SK-N-SH (cell line): Measurements from ENCODE around the gene GSTO2. TPM values are rescaled to one million over a fixed set of nuclear protein-coding genes. Genes with fewer than 3 reads are reported as not detected.

Experiments used
- CTCF ChIA-PET: fragments of 300-600, 350-600 bp; formaldehyde crosslinking; extraction: SDS; loops from one replicate; lab custom pipeline; 2021; lab: Yijun Ruan, JAX
- POLR2A ChIA-PET: fragments of 350-600 bp; sonication (Branson Sonifier 250); formaldehyde crosslinking; extraction: SDS; loops from one replicate; lab custom pipeline; 2020; ENCODE audit warnings: antibody characterized with exemption, inconsistent platforms; lab: Yijun Ruan, JAX
- DNase-seq: peaks from one replicate; pipeline ENCODE4 v3.0.0; 2012
- H2AFZ ChIP-seq: fragments of 200-600 bp; sonication (generic); 2 replicates; pipeline ENCODE4 v1.8.1; 2016; ENCODE audit warnings: antibody characterized with exemption, mild to moderate bottlenecking, low read depth
- H3F3A ChIP-seq: fragments of 200-600 bp; sonication (generic); replicated peaks from 2 replicates; pipeline ENCODE3; 2016; ENCODE audit warnings: antibody characterized with exemption, mild to moderate bottlenecking; ENCODE audit not compliant: insufficient read depth
- H3K27ac ChIP-seq, 2 experiments: fragments of 200-500 bp in 1 of 2; fragments of 200-600 bp in 1 of 2; sonication (Bioruptor generic) in 1 of 2; sonication (generic), shearing (Covaris generic) in 1 of 2; 2 replicates each; pipeline versions ENCODE4 v1.5.1 to v1.6.1; 2014 to 2016; ENCODE audit warnings: low read depth in 2 of 2, inconsistent platforms in 1 of 2, low read length in 1 of 2, mild to moderate bottlenecking in 1 of 2, mixed read lengths in 1 of 2
- H3K27me3 ChIP-seq: fragments of 200-600 bp; sonication (generic), shearing (Covaris generic); 2 replicates; pipeline ENCODE4 v1.6.1; 2016; ENCODE audit warnings: mixed run types; ENCODE audit not compliant: insufficient read depth
- H3K36me3 ChIP-seq, 2 experiments: fragments of 200-500 bp in 1 of 2; fragments of 200-600 bp in 1 of 2; sonication (Bioruptor generic) in 1 of 2; sonication (generic) in 1 of 2; replicated peaks in 1 of 2; 2 replicates each; pipeline versions ENCODE3 to v1.5.1; 2014 to 2016; ENCODE audit warnings: low read length in 1 of 2, mild to moderate bottlenecking in 1 of 2; ENCODE audit not compliant: insufficient read depth in 2 of 2, control insufficient read depth in 1 of 2
- H3K4me1 ChIP-seq, 2 experiments: fragments of 200-500 bp in 1 of 2; fragments of 200-600 bp in 1 of 2; sonication (Bioruptor generic) in 1 of 2; sonication (generic), shearing (Covaris generic) in 1 of 2; 2 replicates each; pipeline versions ENCODE4 v1.5.1 to v1.6.1; 2014 to 2016; ENCODE audit warnings: low read depth in 1 of 2, low read length in 1 of 2, mixed run types in 1 of 2; ENCODE audit not compliant: insufficient read depth in 2 of 2, control insufficient read depth in 1 of 2
- H3K4me2 ChIP-seq: fragments of 200-600 bp; sonication (generic), shearing (Covaris generic); 2 replicates; pipeline ENCODE4 v1.6.1; 2017; ENCODE audit warnings: mixed run types
- H3K4me3 ChIP-seq, 2 experiments: fragments of 200-500 bp in 1 of 2; fragments of 200-600 bp in 1 of 2; sonication (Bioruptor generic) in 1 of 2; sonication (generic), shearing (Covaris generic) in 1 of 2; 2 replicates each; pipeline versions ENCODE4 v1.5.1 to v1.8.1; 2014 to 2016; ENCODE audit warnings: low read depth in 2 of 2, inconsistent platforms in 1 of 2, low read length in 1 of 2, mild to moderate bottlenecking in 1 of 2, mixed read lengths in 1 of 2, moderate library complexity in 1 of 2
- H3K79me2 ChIP-seq: fragments of 200-600 bp; sonication (generic); 2 replicates; pipeline ENCODE4 v1.8.1; 2017; ENCODE audit warnings: mild to moderate bottlenecking; ENCODE audit not compliant: insufficient read depth
- H3K9ac ChIP-seq: fragments of 200-600 bp; sonication (generic); 2 replicates; pipeline ENCODE4 v1.6.1; 2017; ENCODE audit warnings: mixed run types
- H3K9me2 ChIP-seq: fragments of 200-600 bp; sonication (generic); 2 replicates; pipeline ENCODE4 v1.6.1; 2017; ENCODE audit warnings: mixed run types
- H3K9me3 ChIP-seq: fragments of 200-600 bp; sonication (generic); 2 replicates; pipeline ENCODE4 v1.6.1; 2017; ENCODE audit warnings: mixed run types, mild to moderate bottlenecking, moderate library complexity
- H4K20me1 ChIP-seq: fragments of 200-600 bp; sonication (generic); 2 replicates; pipeline ENCODE4 v1.6.1; 2017; ENCODE audit warnings: mild to moderate bottlenecking, mixed run types; ENCODE audit not compliant: insufficient read depth
- CTCF ChIP-seq: fragments of 200-600 bp; sonication (generic); IDR thresholded peaks from 2 replicates; pipeline ENCODE4 v1.6.1; 2017; ENCODE audit warnings: antibody characterized with exemption, mild to moderate bottlenecking, moderate library complexity
- EZH2phosphoT487 ChIP-seq: fragments of 200-600 bp; sonication (generic); IDR thresholded peaks from 2 replicates; pipeline ENCODE4 v1.6.1; 2017; ENCODE audit warnings: low read depth, mixed run types, mild to moderate bottlenecking, antibody characterized with exemption, moderate library complexity, borderline replicate concordance
- FOXM1 ChIP-seq: IDR thresholded peaks from 2 replicates; pipeline ENCODE4 v1.4.0; 2012; ENCODE audit warnings: low read depth, mild to moderate bottlenecking
- MAX ChIP-seq: IDR thresholded peaks from 2 replicates; pipeline ENCODE4 v1.4.0; 2012; ENCODE audit warnings: low read depth
- MXI1 ChIP-seq: IDR thresholded peaks from 2 replicates; pipeline ENCODE4 v1.6.1; 2012; ENCODE audit warnings: mild to moderate bottlenecking, low read depth, low read length, improper control_type of control experiment
- NFIC ChIP-seq: IDR thresholded peaks from 2 replicates; pipeline ENCODE4 v1.4.0; 2012; ENCODE audit warnings: borderline replicate concordance
- NRF1 ChIP-seq: IDR thresholded peaks from 2 replicates; pipeline ENCODE4 v1.6.1; 2012; ENCODE audit warnings: low read depth, mild to moderate bottlenecking, low read length
- RAD21 ChIP-seq: IDR thresholded peaks from 2 replicates; pipeline ENCODE4 v1.6.1; 2012; ENCODE audit warnings: mild to moderate bottlenecking, low read length
- SIN3A ChIP-seq: IDR thresholded peaks from 2 replicates; pipeline ENCODE4 v1.6.1; 2012; ENCODE audit warnings: low read depth, mild to moderate bottlenecking, low read length, moderate library complexity, borderline replicate concordance
- SMC3 ChIP-seq: IDR thresholded peaks from 2 replicates; pipeline ENCODE4 v1.6.1; 2012; ENCODE audit warnings: low read depth, low read length, improper control_type of control experiment
- ZBTB33 ChIP-seq: IDR thresholded peaks from 2 replicates; pipeline ENCODE4 v1.4.0; 2012; ENCODE audit warnings: low read depth, borderline replicate concordance
- WGBS: methylation state at CpG from one replicate; pipeline ENCODE4 v1.1.6; 2017; ENCODE audit warnings: low lambda C conversion rate; 5-methylcytosine and 5-hydroxymethylcytosine counted together
- polyA plus RNA-seq, 3 experiments: library from polyadenylated mRNA; depleted of rRNA; stranded (reverse); fragments of >200 nt; gene quantifications; 2 replicates each; pipeline ENCODE4 v1.2.3, GENCODE V29; 2012
- small RNA-seq, 7 experiments: library from RNA; depleted of rRNA; stranded (forward); fragments of <200 nt; gene quantifications; one replicate each; pipeline ENCODE3, GENCODE V24; 2012

The GSTO2 gene
- polyA plus RNA-seq, 1 of the 3 experiments (the other 2 are of a cell fraction) = 0.49 TPM

- H3K9me3 ChIP-seq = no peaks in the 10 kb centered on the region
- peak; percentile 9; the same call in 1 of the 2 replicates for TF ChIP-seq RAD21
- TF ChIP-seq EZH2phosphoT487 = no peak
- TF ChIP-seq ZBTB33 = no peak
- peak; percentile 89 for TF ChIP-seq MXI1
- TF ChIP-seq MAX = 0 out of 2 replicates have a peak, but pooled peaks have one; percentile 71
- 0 out of 2 replicates have a peak, but pooled peaks have one; percentile 5 for TF ChIP-seq SMC3
- TF ChIP-seq NRF1 = peak; percentile 28; the same call in 1 of the 2 replicates
- TF ChIP-seq FOXM1 = no peak
- TF ChIP-seq NFIC = no peak
- TF ChIP-seq SIN3A = peak; percentile 88; the same call in 1 of the 2 replicates
- peak; percentile 63 for TF ChIP-seq CTCF
- TF ChIP-seq, all 33 proteins: peak for 7
- Histone ChIP-seq H3K36me3 (no peaks in the 10 kb centered on the region), H3F3A (peaks cover 11% of the 10 kb centered on the region), H3K27ac (0 out of 4 replicates have a peak within 1 kb of the TSS, but pooled peaks of 1 of the 2 experiments have one; percentile 31), H3K79me2 (no peaks in the 10 kb centered on the region), H3K9me2 (no peaks in the 10 kb centered on the region), H3K9ac (peak within 1 kb of the TSS; percentile 52), H2AFZ (peak within 1 kb of the TSS; percentile 87), H3K4me2 (peak within 1 kb of the TSS; percentile 77), H3K4me3 (peak within 1 kb of the TSS; percentile 64 to 66), H3K4me1 (peaks cover 5 to 13% of the 10 kb centered on the region in 2 experiments; a peak in 3 of 4 replicates), H4K20me1 (no peaks in the 10 kb centered on the region), H3K27me3 (no peaks in the 10 kb centered on the region)
- POLR2A ChIA-PET = no interaction called here
- CTCF ChIA-PET = interaction anchor here (0.5 to 6.1 kb wide), 42 partner anchors 8 to 466 kb away, joined by 3 to 152 read pairs (median 4); partner anchors contain the start of gene ITPRIP
- WGBS = 8% methylated on average over 21 of the region's 43 CpGs
- peak; percentile 89 for DNase-seq
Observed at GRCh38 chr10:104353325-104354048, 84.5 kb downstream of the GSTO2 start, which contains the start of gene CFAP58. Gene CFAP58 (plus strand): TSS chr10:104353833. CDS start chr10:104353898, 65 bp downstream.

Small RNAs within 50 kb of the gene (small RNA-seq; reads per million reads assigned to genes)
- 0 reads per million in 7 experiments for gene MIR4482

Other genes starting within 250 kb of the GSTO2 start
- 0.06 and 0.12 TPM in 2 replicates for gene COL17A1, start 183.3 kb upstream of the GSTO2 start, polyA plus RNA-seq (2012; rRNA removed)
- 1.5 and 1.8 TPM in 2 replicates for gene SFR1, start 147.0 kb upstream of the GSTO2 start, polyA plus RNA-seq (2012; rRNA removed)
- gene CFAP43, start 36.8 kb upstream of the GSTO2 start, polyA plus RNA-seq (2012; rRNA removed) = 0.23 and 0.35 TPM in 2 replicates
- gene GSTO1, start 14.3 kb upstream of the GSTO2 start, polyA plus RNA-seq (2012; rRNA removed) = 114 and 126 TPM in 2 replicates
- 20.2 and 22.1 TPM in 2 replicates for gene ITPRIP, start 69.3 kb downstream of the GSTO2 start, polyA plus RNA-seq (2012; rRNA removed)
- gene CFAP58, start 84.6 kb downstream of the GSTO2 start, polyA plus RNA-seq (2012; rRNA removed) = 0.38 and 0.47 TPM in 2 replicates